ENCODE results near the gene CDC42BPA. TPM values are rescaled to one million over a fixed set of nuclear protein-coding genes. Genes with fewer than 3 reads are reported as not detected.

The CDC42BPA gene
- total and polyA plus RNA-seq, 8 donors: 6.2 to 198 (median 64.5) TPM

- Histone ChIP-seq H3K9me3 (no peaks in the 10 kb centered on the region), H3K27ac (peak overlapping the region in 1 of 5 donors; percentile 18), H3K36me3 (peaks cover 20 to 70% (median 62%) of the 10 kb centered on the region in 4 donors), H3K27me3 (no peaks in the 10 kb centered on the region), H3K4me1 (peaks cover 0 to 48% (median 13%) of the 10 kb centered on the region in 4 donors), H3K4me3 (no peak overlapping the region)
- TF ChIP-seq POLR2A (IDR thresholded peaks at IDR 0.05) (no peak), EP300 (IDR thresholded peaks at IDR 0.05) (no peak), POLR2AphosphoS5 (IDR thresholded peaks at IDR 0.05) (no peak)
- TF ChIP-seq, protein P1, sequence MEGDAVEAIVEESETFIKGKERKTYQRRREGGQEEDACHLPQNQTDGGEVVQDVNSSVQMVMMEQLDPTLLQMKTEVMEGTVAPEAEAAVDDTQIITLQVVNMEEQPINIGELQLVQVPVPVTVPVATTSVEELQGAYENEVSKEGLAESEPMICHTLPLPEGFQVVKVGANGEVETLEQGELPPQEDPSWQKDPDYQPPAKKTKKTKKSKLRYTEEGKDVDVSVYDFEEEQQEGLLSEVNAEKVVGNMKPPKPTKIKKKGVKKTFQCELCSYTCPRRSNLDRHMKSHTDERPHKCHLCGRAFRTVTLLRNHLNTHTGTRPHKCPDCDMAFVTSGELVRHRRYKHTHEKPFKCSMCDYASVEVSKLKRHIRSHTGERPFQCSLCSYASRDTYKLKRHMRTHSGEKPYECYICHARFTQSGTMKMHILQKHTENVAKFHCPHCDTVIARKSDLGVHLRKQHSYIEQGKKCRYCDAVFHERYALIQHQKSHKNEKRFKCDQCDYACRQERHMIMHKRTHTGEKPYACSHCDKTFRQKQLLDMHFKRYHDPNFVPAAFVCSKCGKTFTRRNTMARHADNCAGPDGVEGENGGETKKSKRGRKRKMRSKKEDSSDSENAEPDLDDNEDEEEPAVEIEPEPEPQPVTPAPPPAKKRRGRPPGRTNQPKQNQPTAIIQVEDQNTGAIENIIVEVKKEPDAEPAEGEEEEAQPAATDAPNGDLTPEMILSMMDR (IDR thresholded peaks at IDR 0.05): no peak
- intact Hi-C loops (cut with DNase I; ENCODE audit: low total_unique reads): no loop called here
- DNase-seq: no peak
- WGBS, 5 donors: 88 to 93% (median 89%) methylated on average over 21 to 28 of the region's 28 CpGs
These were observed 355.6 kb downstream of the CDC42BPA start for GRCh38 chr1:226962421-226963391.

DNA sequence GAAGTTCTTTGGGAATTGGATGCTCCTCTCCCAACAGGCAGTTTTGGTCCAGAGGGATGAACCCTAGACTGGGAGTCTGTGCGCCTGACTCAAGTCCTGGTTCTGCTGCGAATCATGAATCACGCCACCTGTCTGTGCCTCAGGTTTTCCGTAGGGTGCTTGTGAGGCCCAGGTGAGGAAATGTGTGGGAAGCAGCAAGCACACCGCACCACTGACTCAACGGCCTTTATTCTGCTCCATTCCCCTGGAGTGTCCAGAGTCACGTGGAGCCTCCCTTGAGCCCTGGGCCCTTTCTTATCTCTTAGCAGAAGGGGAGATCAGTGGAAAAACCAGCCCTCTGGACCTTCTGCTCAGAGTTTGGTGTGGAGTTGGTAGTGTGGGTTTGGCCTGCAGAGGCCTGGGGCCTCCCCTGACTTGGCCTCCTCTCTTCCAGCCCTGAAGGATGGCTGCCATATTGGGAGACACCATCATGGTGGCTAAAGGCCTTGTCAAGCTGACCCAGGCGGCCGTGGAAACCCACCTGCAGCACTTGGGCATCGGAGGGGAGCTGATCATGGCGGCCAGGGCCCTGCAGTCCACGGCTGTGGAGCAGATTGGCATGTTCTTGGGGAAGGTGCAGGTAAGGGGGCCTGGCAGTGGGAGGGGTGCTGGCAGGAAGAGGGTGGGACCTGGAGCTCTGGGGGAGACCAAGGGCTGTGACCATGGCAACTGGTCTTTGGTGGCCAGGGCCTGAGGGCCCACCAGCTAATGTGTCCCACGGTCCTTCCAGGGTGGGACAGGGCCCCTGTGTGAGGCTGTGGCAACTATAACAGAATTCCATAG is 357.1 kb downstream of the CDC42BPA start:
- 90 to 97% (median 94%) methylated on average over 12 to 13 of the region's 13 CpGs for WGBS, 5 donors
- no peak overlapping the region for H3K4me3 ChIP-seq
- intact Hi-C loops (cut with DNase I; ENCODE audit: low total_unique reads): no loop called here
- no peaks in the 10 kb centered on the region for H3K9me3 ChIP-seq
- no peak overlapping the region for H3K27ac ChIP-seq
- TF ChIP-seq POLR2A (IDR thresholded peaks at IDR 0.05): no peak
- no peak for TF ChIP-seq EP300 (IDR thresholded peaks at IDR 0.05)
- TF ChIP-seq POLR2AphosphoS5 (IDR thresholded peaks at IDR 0.05): no peak
- TF ChIP-seq, protein P1 (IDR thresholded peaks at IDR 0.05): no peak
- H3K27me3 ChIP-seq: no peaks in the 10 kb centered on the region
- peaks cover 0 to 39% (median 15%) of the 10 kb centered on the region in 4 donors for H3K4me1 ChIP-seq
- peaks cover 20 to 55% (median 47%) of the 10 kb centered on the region in 4 donors for H3K36me3 ChIP-seq
- DNase-seq: no peak

DNA sequence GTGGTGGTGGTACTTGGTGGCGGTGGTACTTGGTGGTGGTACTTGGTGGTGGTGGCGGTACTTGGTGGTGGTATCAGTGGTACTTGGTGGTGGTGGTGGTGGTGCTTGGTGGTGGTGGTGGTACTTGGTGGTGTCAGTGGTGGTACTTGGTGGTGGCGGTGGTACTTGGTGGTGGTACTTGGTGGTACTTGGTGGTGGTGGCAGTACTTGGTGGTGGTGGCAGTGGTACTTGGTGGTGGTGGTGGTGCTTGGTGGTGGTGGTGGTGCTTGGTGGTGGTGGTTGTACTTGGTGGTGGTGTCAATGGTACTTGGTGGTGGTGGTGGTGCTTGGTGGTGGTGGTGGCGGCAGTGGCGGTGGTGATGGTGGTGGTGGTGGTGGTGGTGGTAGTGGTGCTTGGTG is 358.0 kb downstream of the CDC42BPA start:
- H3K9me3 ChIP-seq: no peaks in the 10 kb centered on the region
- no peak overlapping the region for H3K27ac ChIP-seq
- H3K36me3 ChIP-seq: peaks cover 11 to 46% (median 38%) of the 10 kb centered on the region in 4 donors
- intact Hi-C loops (cut with DNase I; ENCODE audit: low total_unique reads): no loop called here
- peaks cover 0 to 32% (median 15%) of the 10 kb centered on the region in 4 donors for H3K4me1 ChIP-seq
- WGBS, 5 donors: 69 to 86% (median 76%) methylated on average over 3 to 5 of the region's 5 CpGs
- H3K4me3 ChIP-seq: no peak overlapping the region
- DNase-seq: no peak
- no peaks in the 10 kb centered on the region for H3K27me3 ChIP-seq
- TF ChIP-seq, protein P1 (IDR thresholded peaks at IDR 0.05): no peak
- no peak for TF ChIP-seq POLR2A (IDR thresholded peaks at IDR 0.05)
- no peak for TF ChIP-seq EP300 (IDR thresholded peaks at IDR 0.05)
- TF ChIP-seq POLR2AphosphoS5 (IDR thresholded peaks at IDR 0.05): no peak

DNA sequence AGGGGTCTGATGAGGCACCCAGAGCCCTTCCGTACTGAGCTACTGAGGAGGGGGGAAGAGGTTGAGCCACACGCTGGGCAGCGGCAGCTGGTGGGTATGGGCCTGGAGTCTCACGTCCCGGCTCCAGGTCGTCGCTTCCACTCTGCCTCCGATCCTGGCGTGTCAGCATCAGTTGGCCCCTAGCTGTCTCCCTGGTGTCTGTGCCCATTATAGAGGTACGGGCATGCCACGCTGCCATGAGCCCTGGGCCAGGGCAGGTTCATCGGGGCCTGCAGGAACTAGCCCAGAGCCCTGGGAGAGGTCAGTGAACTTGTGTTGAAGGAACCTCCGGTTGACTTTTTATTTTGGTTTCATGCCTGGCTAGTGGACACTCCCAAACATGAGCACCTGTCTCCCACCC is 360.0 kb downstream of the CDC42BPA start:
- no peak for DNase-seq
- H3K27ac ChIP-seq: no peak overlapping the region
- intact Hi-C loops (cut with DNase I; ENCODE audit: low total_unique reads): no loop called here

More for the DNA sequence above, 360.0 kb downstream of the CDC42BPA start:
- Histone ChIP-seq H3K9me3 (no peaks in the 10 kb centered on the region), H3K36me3 (peaks cover 0 to 26% (median 24%) of the 10 kb centered on the region in 4 donors), H3K4me3 (no peak overlapping the region), H3K4me1 (peaks cover 0 to 39% (median 26%) of the 10 kb centered on the region in 4 donors), H3K27me3 (no peaks in the 10 kb centered on the region)
- TF ChIP-seq EP300 (IDR thresholded peaks at IDR 0.05): no peak
- no peak for TF ChIP-seq POLR2AphosphoS5 (IDR thresholded peaks at IDR 0.05)
- no peak for TF ChIP-seq POLR2A (IDR thresholded peaks at IDR 0.05)
- TF ChIP-seq, protein P1 (IDR thresholded peaks at IDR 0.05): no peak
- 86 to 93% (median 93%) methylated on average over 13 of the region's 13 CpGs for WGBS, 5 donors

Measured in stomach (tissue), 9 donors.